ENCODE measurements around the gene CCM2. TPM values are rescaled to one million over a fixed set of nuclear protein-coding genes. Genes with fewer than 3 reads are reported as not detected.

CCM2 gene
- total and polyA plus RNA-seq, 8 donors = 1.8 to 39.0 (median 26.6) TPM

GRCh38 chr7:44982970-44983369, 17.0 kb upstream of the CCM2 start:
- Histone ChIP-seq H3K36me3 (peaks cover 30 to 73% (median 65%) of the 10 kb centered on the region in 4 donors), H3K4me1 (peaks cover 24 to 57% (median 41%) of the 10 kb centered on the region in 4 donors), H3K27ac (no peak overlapping the region), H3K27me3 (no peaks in the 10 kb centered on the region), H3K9me3 (no peaks in the 10 kb centered on the region), H3K4me3 (no peak overlapping the region)
- intact Hi-C loops (cut with DNase I; ENCODE audit: low total_unique reads) = no loop called here
- DNase-seq = no peak
- WGBS, 5 donors = 81 to 100% (median 93%) methylated on average over 1 of the region's 1 CpG
- no peak for TF ChIP-seq CTCF (IDR thresholded peaks at IDR 0.05)
- TF ChIP-seq POLR2AphosphoS5 (IDR thresholded peaks at IDR 0.05) = no peak
- TF ChIP-seq POLR2A (IDR thresholded peaks at IDR 0.05) = no peak
- no peak for TF ChIP-seq EP300 (IDR thresholded peaks at IDR 0.05)

- Histone ChIP-seq H3K9me3 (no peaks in the 10 kb centered on the region), H3K4me3 (peak overlapping the region in 2 of 4 donors; percentile 58 to 71), H3K27me3 (no peaks in the 10 kb centered on the region), H3K4me1 (peaks cover 24 to 57% (median 41%) of the 10 kb centered on the region in 4 donors), H3K36me3 (peaks cover 30 to 65% (median 56%) of the 10 kb centered on the region in 4 donors), H3K27ac (peak overlapping the region in 1 of 5 donors; percentile 96)
- 81 to 94% (median 83%) methylated on average over 6 of the region's 6 CpGs for WGBS, 5 donors
- intact Hi-C loops (cut with DNase I; ENCODE audit: low total_unique reads) = no loop called here
- TF ChIP-seq POLR2AphosphoS5 (IDR thresholded peaks at IDR 0.05) (no peak), CTCF (IDR thresholded peaks at IDR 0.05) (no peak), EP300 (IDR thresholded peaks at IDR 0.05) (no peak), POLR2A (IDR thresholded peaks at IDR 0.05) (no peak)
- DNase-seq = no peak
Measured at GRCh38 chr7:44983742-44984477, 16.1 kb upstream of the CCM2 start.

- TF ChIP-seq EP300 (IDR thresholded peaks at IDR 0.05) (no peak), CTCF (IDR thresholded peaks at IDR 0.05) (no peak), POLR2A (IDR thresholded peaks at IDR 0.05) (no peak), POLR2AphosphoS5 (IDR thresholded peaks at IDR 0.05) (no peak)
- H3K4me3 ChIP-seq = peak overlapping the region in 2 of 4 donors; percentile 58 to 71
- peaks cover 24 to 55% (median 41%) of the 10 kb centered on the region in 4 donors for H3K4me1 ChIP-seq
- H3K27ac ChIP-seq = peak overlapping the region in 2 of 5 donors; percentile 96
- H3K27me3 ChIP-seq = no peaks in the 10 kb centered on the region
- H3K36me3 ChIP-seq = peaks cover 30 to 60% (median 52%) of the 10 kb centered on the region in 4 donors
- WGBS, 5 donors = 50 to 71% (median 52%) methylated on average over 3 of the region's 3 CpGs
- no peaks in the 10 kb centered on the region for H3K9me3 ChIP-seq
- no peak for DNase-seq
- intact Hi-C loops (cut with DNase I; ENCODE audit: low total_unique reads) = no loop called here
Measured at GRCh38 chr7:44984478-44984758, 15.6 kb upstream of the CCM2 start.

GRCh38 chr7:44985033-44985695, 14.8 kb upstream of the CCM2 start:
- Histone ChIP-seq H3K27ac (peak overlapping the region in 4 of 5 donors; percentile 92 to 96 (median 95)), H3K4me1 (peaks cover 24 to 48% (median 37%) of the 10 kb centered on the region in 4 donors), H3K4me3 (peak overlapping the region; percentile 58 to 71 (median 62)), H3K36me3 (peaks cover 30 to 53% (median 48%) of the 10 kb centered on the region in 4 donors), H3K27me3 (no peaks in the 10 kb centered on the region), H3K9me3 (no peaks in the 10 kb centered on the region)
- 51 to 66% (median 58%) methylated on average over 6 of the region's 6 CpGs for WGBS, 5 donors
- DNase-seq = no peak
- intact Hi-C loops (cut with DNase I; ENCODE audit: low total_unique reads) = no loop called here
- TF ChIP-seq POLR2A (IDR thresholded peaks at IDR 0.05) = no peak
- no peak for TF ChIP-seq EP300 (IDR thresholded peaks at IDR 0.05)
- TF ChIP-seq POLR2AphosphoS5 (IDR thresholded peaks at IDR 0.05) = no peak
- no peak for TF ChIP-seq CTCF (IDR thresholded peaks at IDR 0.05)
